ENCODE results near the gene BIRC2. TPM values are rescaled to one million over a fixed set of nuclear protein-coding genes. Genes with fewer than 3 reads are reported as not detected.

Gene BIRC2
- polyA plus RNA-seq, 2 of the 4 experiments (the other 2 are of a cell fraction) = 24.2 to 60.4 TPM

DNA sequence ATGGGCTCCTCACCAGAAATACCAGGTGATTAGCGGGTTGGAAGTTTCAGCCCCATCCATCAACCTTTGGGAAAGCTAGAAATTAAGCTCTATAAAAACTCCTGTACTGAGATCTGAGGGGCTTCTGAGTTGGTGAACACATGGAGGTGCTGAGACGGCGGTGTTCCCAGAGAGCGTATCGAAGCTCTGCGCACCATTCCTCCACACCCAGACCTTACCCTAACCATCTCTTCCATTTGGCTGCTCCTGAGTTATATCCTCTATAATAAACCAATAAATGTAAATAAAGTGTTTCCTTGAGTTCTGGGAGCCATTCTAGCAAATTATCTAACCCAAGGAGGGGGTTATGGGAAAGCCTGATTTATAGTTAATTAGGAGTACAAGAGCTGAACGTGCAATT, 64.1 kb downstream of the BIRC2 start:
- H3K9me3 ChIP-seq = no peaks in the 10 kb centered on the region
- peaks cover 32% of the 10 kb centered on the region; the same call in 2 of the 3 replicates for H3K4me1 ChIP-seq
- ChIA-PET POLR2A (no interaction called here), CTCF (no interaction called here)
- 89% methylated on average over 7 of the region's 7 CpGs for WGBS (ENCODE audit: missing lambda C conversion rate)
- no peak overlapping the region for H3K4me3 ChIP-seq
- no peak overlapping the region for H3K4me2 ChIP-seq
- ATAC-seq (no peak), DNase-seq (ENCODE audit: low read depth in 1 of 2, low spot score in 1 of 2) (no peak), FAIRE-seq (no peak)
- no peak overlapping the region for H3K27ac ChIP-seq
- TF ChIP-seq HOXB13 (CRISPR knock-in tag; IDR thresholded peaks at IDR 0.05; ENCODE audit: low read depth) = no peak
- TF ChIP-seq CHD4 (IDR thresholded peaks at IDR 0.05; ENCODE audit: borderline replicate concordance) = no peak
- TF ChIP-seq, protein P1, sequence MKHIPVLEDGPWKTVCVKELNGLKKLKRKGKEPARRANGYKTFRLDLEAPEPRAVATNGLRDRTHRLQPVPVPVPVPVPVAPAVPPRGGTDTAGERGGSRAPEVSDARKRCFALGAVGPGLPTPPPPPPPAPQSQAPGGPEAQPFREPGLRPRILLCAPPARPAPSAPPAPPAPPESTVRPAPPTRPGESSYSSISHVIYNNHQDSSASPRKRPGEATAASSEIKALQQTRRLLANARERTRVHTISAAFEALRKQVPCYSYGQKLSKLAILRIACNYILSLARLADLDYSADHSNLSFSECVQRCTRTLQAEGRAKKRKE (CRISPR knock-in tag; IDR thresholded peaks at IDR 0.05; ENCODE audit: low read depth) = no peak
- no peak for TF ChIP-seq ZC3H11A (IDR thresholded peaks at IDR 0.05)
- TF ChIP-seq NR3C1 (IDR thresholded peaks at IDR 0.05) = no peak
- TF ChIP-seq, protein P2, sequence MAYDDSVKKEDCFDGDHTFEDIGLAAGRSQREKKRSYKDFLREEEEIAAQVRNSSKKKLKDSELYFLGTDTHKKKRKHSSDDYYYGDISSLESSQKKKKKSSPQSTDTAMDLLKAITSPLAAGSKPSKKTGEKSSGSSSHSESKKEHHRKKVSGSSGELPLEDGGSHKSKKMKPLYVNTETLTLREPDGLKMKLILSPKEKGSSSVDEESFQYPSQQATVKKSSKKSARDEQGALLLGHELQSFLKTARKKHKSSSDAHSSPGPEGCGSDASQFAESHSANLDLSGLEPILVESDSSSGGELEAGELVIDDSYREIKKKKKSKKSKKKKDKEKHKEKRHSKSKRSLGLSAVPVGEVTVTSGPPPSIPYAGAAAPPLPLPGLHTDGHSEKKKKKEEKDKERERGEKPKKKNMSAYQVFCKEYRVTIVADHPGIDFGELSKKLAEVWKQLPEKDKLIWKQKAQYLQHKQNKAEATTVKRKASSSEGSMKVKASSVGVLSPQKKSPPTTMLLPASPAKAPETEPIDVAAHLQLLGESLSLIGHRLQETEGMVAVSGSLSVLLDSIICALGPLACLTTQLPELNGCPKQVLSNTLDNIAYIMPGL (CRISPR knock-in tag; IDR thresholded peaks at IDR 0.05; ENCODE audit: borderline replicate concordance) = no peak
- TF ChIP-seq, protein P3, sequence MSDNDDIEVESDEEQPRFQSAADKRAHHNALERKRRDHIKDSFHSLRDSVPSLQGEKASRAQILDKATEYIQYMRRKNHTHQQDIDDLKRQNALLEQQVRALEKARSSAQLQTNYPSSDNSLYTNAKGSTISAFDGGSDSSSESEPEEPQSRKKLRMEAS (IDR thresholded peaks at IDR 0.05) = no peak
- no peak for TF ChIP-seq FOXS1 (CRISPR knock-in tag; IDR thresholded peaks at IDR 0.05)
- no peak for TF ChIP-seq ZSCAN20 (CRISPR knock-in tag; IDR thresholded peaks at IDR 0.05)
- TF ChIP-seq MYC (IDR thresholded peaks at IDR 0.05; ENCODE audit: borderline replicate concordance, low read length) = no peak
- no peak for TF ChIP-seq RARB (CRISPR knock-in tag; IDR thresholded peaks at IDR 0.05)
- TF ChIP-seq KDM5A (IDR thresholded peaks at IDR 0.05) = no peak
- TF ChIP-seq NFE2L2 (conservative IDR thresholded peaks at IDR 0.05; ENCODE audit: low read length) = no peak
- TF ChIP-seq MAZ (IDR thresholded peaks at IDR 0.05; ENCODE audit: borderline replicate concordance, low read depth, low read length) = no peak
- TF ChIP-seq CBX2 (IDR thresholded peaks at IDR 0.05; ENCODE audit: borderline replicate concordance, low read depth) = no peak
- TF ChIP-seq, protein P4, sequence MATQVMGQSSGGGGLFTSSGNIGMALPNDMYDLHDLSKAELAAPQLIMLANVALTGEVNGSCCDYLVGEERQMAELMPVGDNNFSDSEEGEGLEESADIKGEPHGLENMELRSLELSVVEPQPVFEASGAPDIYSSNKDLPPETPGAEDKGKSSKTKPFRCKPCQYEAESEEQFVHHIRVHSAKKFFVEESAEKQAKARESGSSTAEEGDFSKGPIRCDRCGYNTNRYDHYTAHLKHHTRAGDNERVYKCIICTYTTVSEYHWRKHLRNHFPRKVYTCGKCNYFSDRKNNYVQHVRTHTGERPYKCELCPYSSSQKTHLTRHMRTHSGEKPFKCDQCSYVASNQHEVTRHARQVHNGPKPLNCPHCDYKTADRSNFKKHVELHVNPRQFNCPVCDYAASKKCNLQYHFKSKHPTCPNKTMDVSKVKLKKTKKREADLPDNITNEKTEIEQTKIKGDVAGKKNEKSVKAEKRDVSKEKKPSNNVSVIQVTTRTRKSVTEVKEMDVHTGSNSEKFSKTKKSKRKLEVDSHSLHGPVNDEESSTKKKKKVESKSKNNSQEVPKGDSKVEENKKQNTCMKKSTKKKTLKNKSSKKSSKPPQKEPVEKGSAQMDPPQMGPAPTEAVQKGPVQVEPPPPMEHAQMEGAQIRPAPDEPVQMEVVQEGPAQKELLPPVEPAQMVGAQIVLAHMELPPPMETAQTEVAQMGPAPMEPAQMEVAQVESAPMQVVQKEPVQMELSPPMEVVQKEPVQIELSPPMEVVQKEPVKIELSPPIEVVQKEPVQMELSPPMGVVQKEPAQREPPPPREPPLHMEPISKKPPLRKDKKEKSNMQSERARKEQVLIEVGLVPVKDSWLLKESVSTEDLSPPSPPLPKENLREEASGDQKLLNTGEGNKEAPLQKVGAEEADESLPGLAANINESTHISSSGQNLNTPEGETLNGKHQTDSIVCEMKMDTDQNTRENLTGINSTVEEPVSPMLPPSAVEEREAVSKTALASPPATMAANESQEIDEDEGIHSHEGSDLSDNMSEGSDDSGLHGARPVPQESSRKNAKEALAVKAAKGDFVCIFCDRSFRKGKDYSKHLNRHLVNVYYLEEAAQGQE (IDR thresholded peaks at IDR 0.05) = no peak

DNA sequence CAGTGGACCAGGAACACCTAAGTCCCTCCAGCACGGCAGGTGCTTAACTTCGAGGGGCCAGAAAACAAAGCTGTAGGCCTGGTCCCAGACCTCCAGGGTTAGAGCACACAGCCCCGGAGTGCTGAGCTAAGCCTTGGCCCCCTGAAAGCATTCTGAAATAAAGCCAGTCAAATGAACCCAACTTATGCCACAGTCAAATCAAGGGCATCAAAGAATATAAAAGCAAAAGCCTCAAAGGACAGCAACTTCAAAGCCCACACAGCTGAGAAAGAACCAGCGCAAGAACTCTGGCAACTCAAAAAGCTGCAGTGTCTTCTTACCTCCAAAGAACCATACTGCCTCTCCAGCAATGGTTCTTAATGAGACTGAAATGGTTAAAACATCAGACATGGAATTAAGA, 66.5 kb downstream of the BIRC2 start:
- FAIRE-seq (no peak), ATAC-seq (no peak), DNase-seq (ENCODE audit: low read depth in 1 of 2, low spot score in 1 of 2) (no peak)
- Histone ChIP-seq H3K27ac (no peak overlapping the region), H3K4me2 (no peak overlapping the region), H3K4me3 (no peak overlapping the region), H3K9me3 (peaks cover 12% of the 10 kb centered on the region; the same call in 1 of the 3 replicates), H3K4me1 (peaks cover 32% of the 10 kb centered on the region; the same call in 2 of the 3 replicates)
- no peak for TF ChIP-seq EHMT2 (IDR thresholded peaks at IDR 0.05; ENCODE audit: low read depth)
- no peak for TF ChIP-seq POLR2AphosphoS2 (conservative IDR thresholded peaks at IDR 0.05; ENCODE audit: low read length)
- TF ChIP-seq, protein P5, sequence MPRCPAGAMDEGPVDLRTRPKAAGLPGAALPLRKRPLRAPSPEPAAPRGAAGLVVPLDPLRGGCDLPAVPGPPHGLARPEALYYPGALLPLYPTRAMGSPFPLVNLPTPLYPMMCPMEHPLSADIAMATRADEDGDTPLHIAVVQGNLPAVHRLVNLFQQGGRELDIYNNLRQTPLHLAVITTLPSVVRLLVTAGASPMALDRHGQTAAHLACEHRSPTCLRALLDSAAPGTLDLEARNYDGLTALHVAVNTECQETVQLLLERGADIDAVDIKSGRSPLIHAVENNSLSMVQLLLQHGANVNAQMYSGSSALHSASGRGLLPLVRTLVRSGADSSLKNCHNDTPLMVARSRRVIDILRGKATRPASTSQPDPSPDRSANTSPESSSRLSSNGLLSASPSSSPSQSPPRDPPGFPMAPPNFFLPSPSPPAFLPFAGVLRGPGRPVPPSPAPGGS (IDR thresholded peaks at IDR 0.05) = no peak
- TF ChIP-seq EP300 (IDR thresholded peaks at IDR 0.05) = no peak
- TF ChIP-seq ZNF302 (CRISPR knock-in tag; IDR thresholded peaks at IDR 0.05) = no peak
- TF ChIP-seq, protein P6, sequence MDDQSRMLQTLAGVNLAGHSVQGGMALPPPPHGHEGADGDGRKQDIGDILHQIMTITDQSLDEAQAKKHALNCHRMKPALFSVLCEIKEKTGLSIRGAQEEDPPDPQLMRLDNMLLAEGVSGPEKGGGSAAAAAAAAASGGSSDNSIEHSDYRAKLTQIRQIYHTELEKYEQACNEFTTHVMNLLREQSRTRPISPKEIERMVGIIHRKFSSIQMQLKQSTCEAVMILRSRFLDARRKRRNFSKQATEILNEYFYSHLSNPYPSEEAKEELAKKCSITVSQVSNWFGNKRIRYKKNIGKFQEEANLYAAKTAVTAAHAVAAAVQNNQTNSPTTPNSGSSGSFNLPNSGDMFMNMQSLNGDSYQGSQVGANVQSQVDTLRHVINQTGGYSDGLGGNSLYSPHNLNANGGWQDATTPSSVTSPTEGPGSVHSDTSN (IDR thresholded peaks at IDR 0.05) = no peak
- no peak for TF ChIP-seq NR3C1 (IDR thresholded peaks at IDR 0.05)
- TF ChIP-seq RNF2 (IDR thresholded peaks at IDR 0.05; ENCODE audit: borderline replicate concordance, low read depth) = no peak
- TF ChIP-seq MAZ (IDR thresholded peaks at IDR 0.05; ENCODE audit: borderline replicate concordance, low read depth, low read length) = no peak
- TF ChIP-seq JUN (IDR thresholded peaks at IDR 0.05) = no peak
- TF ChIP-seq, protein P3 (IDR thresholded peaks at IDR 0.05) = no peak
- ChIA-PET POLR2A (no interaction called here), CTCF (interaction anchor here (1.5 kb wide), 1 partner anchor 253 kb away, joined by 3 read pairs; no protein-coding TSS in a partner anchor)
- WGBS (ENCODE audit: missing lambda C conversion rate) = 90% methylated on average over 1 of the region's 4 CpGs

All from A549 (cell line).